ENCODE measurements around the gene PTGER3. TPM values are rescaled to one million over a fixed set of nuclear protein-coding genes. Genes with fewer than 3 reads are reported as not detected.

The PTGER3 gene
- total RNA-seq, 1 donor from 2014 or later, result 2.5 TPM

DNA sequence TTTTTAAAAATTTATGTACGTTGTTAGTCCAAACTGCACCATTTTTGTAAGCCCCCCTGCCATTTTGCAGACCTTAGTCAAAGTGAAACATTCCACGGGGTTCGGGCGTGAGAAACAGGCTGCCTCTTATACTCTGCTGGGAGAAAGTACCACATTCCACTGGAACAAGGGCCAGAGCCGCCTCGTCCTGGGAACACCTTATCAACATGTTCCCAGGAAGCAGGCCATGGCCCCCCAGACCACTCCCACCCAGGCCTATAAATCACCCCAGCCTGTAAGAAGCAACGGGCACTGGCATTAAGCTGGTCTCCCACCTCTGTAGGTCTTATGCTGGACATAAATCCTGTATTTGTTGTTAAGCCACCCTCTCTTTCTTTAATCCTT, 34.1 kb upstream of the PTGER3 start:
- no peak for DNase-seq (ENCODE audit: low spot score)
- TF ChIP-seq, protein P1, sequence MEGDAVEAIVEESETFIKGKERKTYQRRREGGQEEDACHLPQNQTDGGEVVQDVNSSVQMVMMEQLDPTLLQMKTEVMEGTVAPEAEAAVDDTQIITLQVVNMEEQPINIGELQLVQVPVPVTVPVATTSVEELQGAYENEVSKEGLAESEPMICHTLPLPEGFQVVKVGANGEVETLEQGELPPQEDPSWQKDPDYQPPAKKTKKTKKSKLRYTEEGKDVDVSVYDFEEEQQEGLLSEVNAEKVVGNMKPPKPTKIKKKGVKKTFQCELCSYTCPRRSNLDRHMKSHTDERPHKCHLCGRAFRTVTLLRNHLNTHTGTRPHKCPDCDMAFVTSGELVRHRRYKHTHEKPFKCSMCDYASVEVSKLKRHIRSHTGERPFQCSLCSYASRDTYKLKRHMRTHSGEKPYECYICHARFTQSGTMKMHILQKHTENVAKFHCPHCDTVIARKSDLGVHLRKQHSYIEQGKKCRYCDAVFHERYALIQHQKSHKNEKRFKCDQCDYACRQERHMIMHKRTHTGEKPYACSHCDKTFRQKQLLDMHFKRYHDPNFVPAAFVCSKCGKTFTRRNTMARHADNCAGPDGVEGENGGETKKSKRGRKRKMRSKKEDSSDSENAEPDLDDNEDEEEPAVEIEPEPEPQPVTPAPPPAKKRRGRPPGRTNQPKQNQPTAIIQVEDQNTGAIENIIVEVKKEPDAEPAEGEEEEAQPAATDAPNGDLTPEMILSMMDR (IDR thresholded peaks at IDR 0.05), result no peak
- Mint-ChIP-seq H3K27ac (ENCODE audit: unreplicated experiment) (no peak overlapping the region), H3K27me3 (ENCODE audit: low read depth) (no peaks in the 10 kb centered on the region), H3K4me1 (ENCODE audit: low read depth) (peaks cover 22% of the 10 kb centered on the region), H3K36me3 (ENCODE audit: low read depth) (peaks cover 3% of the 10 kb centered on the region), H3K4me3 (ENCODE audit: unreplicated experiment) (peak overlapping the region; percentile 84), H3K9me3 (ENCODE audit: low read depth) (no peaks in the 10 kb centered on the region)

DNA sequence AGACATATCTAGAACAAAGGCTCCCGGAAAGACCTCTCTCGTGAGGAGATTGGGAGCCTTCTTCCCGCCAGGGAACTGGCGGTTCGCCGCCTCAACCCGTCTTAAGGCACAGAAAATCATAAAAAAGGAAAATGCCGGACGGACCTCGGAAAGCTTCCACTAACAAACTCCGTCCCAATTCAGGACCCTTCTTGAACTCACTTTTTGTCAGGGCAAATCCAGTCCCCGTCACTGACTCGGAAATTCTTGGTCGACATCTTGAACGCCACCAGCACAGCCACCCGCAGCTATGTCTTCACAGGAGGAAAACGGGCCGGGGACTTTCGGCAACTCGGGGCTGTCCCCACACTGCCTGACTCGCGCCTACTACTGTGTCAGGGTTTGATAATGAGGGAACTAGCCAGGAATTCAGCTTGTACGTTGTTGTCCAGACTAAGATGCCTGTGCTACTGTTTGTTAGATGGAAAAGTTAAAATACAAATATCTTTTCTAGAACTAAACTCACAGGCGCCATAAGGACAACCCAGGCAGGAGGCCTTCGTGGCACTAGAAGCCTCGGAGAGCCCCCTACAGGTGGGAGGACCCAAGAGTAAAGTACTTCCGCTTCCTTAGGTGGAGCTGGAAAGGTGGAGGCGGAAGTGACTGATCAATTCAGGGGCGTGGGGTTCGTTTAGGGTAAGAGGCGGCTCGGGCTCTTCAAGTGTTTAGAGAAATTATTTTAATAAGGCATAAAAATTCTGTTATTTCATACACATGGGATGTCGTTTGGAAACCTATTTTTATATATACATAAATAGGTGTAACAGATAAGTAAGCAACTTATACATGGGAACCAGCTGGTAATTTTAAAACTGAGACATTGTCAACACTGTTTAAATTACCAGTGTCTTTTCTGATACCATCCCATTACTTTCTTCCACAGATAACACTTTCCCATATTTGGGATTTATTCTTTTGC, 33.4 kb upstream of the PTGER3 start, which contains the start of gene ZRANB2:
Gene ZRANB2, minus strand, starts transcription at position 297 of the 958 bp plus-strand sequence. Its CDS starts 40 bp downstream, at position 257.
- Mint-ChIP-seq H3K9me3 (ENCODE audit: low read depth) (no peaks in the 10 kb centered on the region), H3K4me1 (ENCODE audit: low read depth) (peaks cover 22% of the 10 kb centered on the region), H3K27ac (ENCODE audit: unreplicated experiment) (peak within 1 kb of the TSS; percentile 100), H3K27me3 (ENCODE audit: low read depth) (no peaks in the 10 kb centered on the region), H3K36me3 (ENCODE audit: low read depth) (peaks cover 3% of the 10 kb centered on the region), H3K4me3 (ENCODE audit: unreplicated experiment) (peak within 1 kb of the TSS; percentile 84)
- TF ChIP-seq, protein P1 (IDR thresholded peaks at IDR 0.05), result peak; percentile 88
- DNase-seq (ENCODE audit: low spot score), result peak; percentile 88

DNA sequence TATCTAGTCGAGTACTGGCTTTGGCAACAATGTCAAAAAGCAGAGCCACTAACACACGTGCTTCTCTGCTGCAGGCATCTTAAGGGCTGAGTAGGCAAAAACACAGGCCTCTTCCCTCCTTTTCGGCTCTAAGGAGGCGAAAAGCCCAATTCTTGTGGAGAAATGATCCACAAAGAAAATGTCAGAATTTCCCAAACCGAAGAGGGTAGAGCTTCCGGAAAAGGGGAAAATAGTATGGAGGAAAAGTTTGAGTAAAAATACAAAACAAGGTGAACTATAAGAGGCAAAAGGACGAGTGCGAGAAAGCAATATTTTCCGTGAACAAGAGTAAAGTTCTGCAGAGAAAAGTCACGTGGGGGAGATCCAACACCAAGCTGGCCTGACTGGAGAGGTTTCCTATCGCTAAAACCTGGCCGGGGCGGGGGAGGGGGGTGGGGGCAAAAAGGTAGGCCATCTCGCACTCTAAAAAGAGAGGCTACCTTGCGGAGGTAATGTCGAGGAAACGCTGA, 32.7 kb upstream of the PTGER3 start:
- Mint-ChIP-seq H3K27me3 (ENCODE audit: low read depth) (no peaks in the 10 kb centered on the region), H3K9me3 (ENCODE audit: low read depth) (no peaks in the 10 kb centered on the region), H3K4me3 (ENCODE audit: unreplicated experiment) (peak overlapping the region; percentile 84), H3K36me3 (ENCODE audit: low read depth) (peaks cover 9% of the 10 kb centered on the region), H3K27ac (ENCODE audit: unreplicated experiment) (peak overlapping the region; percentile 100), H3K4me1 (ENCODE audit: low read depth) (peaks cover 24% of the 10 kb centered on the region)
- DNase-seq (ENCODE audit: low spot score), result no peak
- TF ChIP-seq, protein P1 (IDR thresholded peaks at IDR 0.05), result no peak

DNA sequence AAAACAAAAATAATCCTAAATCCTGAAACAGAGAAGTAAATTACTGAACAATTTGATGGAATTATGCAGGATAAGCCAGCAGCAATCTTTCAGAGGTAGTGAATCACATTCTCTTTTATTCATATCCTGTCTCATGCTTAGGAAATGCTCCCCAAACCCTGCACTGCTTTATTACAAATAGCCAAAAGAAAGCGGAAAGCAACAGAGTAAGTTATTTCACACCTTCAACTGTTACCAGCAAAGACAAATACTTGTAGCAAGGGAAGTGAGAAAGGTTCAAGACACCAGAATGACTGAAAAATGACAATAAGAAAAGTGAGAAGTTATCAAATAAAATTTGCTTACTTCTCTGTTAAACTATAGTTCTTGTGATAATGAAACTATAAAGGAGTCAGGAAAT, 27.1 kb upstream of the PTGER3 start:
- Mint-ChIP-seq H3K4me1 (ENCODE audit: low read depth) (peaks cover 19% of the 10 kb centered on the region), H3K27ac (ENCODE audit: unreplicated experiment) (no peak overlapping the region), H3K9me3 (ENCODE audit: low read depth) (no peaks in the 10 kb centered on the region), H3K4me3 (ENCODE audit: unreplicated experiment) (no peak overlapping the region), H3K27me3 (ENCODE audit: low read depth) (no peaks in the 10 kb centered on the region), H3K36me3 (ENCODE audit: low read depth) (peaks cover 37% of the 10 kb centered on the region)
- DNase-seq (ENCODE audit: low spot score), result no peak
- TF ChIP-seq, protein P1 (IDR thresholded peaks at IDR 0.05), result no peak

DNA sequence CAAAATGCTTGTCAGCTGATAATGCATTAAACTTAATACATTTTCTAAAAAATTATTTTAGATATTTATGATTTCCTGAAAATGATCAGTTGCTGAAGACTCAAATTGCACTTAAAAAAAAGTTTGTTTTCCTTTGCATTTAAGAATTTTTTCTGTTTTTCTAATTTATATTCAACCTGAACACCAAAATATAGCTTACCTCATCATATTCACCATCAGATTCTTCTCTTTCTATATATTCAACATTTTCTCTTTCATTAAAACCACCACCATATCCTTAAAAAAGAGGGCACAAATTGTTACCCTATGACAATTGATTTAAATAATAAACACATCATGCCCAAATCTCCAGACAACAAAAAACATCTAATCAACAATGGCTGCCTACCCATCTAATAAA, 24.7 kb upstream of the PTGER3 start:
- H3K27ac Mint-ChIP-seq (ENCODE audit: unreplicated experiment), result no peak overlapping the region
- TF ChIP-seq, protein P1 (IDR thresholded peaks at IDR 0.05), result no peak
- H3K36me3 Mint-ChIP-seq (ENCODE audit: low read depth), result peaks cover 39% of the 10 kb centered on the region
- no peak overlapping the region for H3K4me3 Mint-ChIP-seq (ENCODE audit: unreplicated experiment)
- H3K9me3 Mint-ChIP-seq (ENCODE audit: low read depth), result no peaks in the 10 kb centered on the region
- no peaks in the 10 kb centered on the region for H3K27me3 Mint-ChIP-seq (ENCODE audit: low read depth)
- peaks cover 3% of the 10 kb centered on the region for H3K4me1 Mint-ChIP-seq (ENCODE audit: low read depth)
- no peak for DNase-seq (ENCODE audit: low spot score)
